Islet precursor cell (in vitro differentiated cells): ENCODE measurements around the gene ADRA2C.
"Not testable (repeated sequence)": the region's sequence is repeated elsewhere in the genome, so short reads cannot be mapped to it uniquely, and the experiment has no call there.

Source experiments
- DNase-seq: peaks from one replicate; pipeline ENCODE4 v3.0.0-alpha.2; 2018

ADRA2C gene

DNA sequence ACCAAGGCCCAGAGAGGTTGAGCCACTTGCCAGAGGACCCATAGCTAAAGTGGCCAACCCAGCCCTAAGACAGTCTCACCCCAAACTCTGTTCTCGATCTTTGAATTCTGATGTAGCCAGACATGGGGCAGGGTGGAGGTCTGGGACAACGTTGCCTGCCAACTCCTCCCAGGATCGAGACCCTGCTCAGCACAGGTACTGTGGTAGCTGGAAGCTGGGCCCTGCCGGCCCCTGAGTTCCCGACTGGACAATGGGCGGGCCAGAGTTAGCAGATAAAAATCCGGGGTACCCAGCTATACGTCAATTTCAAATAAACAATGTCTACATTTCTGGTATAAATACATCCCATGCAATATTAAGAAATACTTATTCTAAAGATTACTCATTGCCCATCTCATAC, 35.3 kb downstream of the ADRA2C start:
- no peak for DNase-seq

DNA sequence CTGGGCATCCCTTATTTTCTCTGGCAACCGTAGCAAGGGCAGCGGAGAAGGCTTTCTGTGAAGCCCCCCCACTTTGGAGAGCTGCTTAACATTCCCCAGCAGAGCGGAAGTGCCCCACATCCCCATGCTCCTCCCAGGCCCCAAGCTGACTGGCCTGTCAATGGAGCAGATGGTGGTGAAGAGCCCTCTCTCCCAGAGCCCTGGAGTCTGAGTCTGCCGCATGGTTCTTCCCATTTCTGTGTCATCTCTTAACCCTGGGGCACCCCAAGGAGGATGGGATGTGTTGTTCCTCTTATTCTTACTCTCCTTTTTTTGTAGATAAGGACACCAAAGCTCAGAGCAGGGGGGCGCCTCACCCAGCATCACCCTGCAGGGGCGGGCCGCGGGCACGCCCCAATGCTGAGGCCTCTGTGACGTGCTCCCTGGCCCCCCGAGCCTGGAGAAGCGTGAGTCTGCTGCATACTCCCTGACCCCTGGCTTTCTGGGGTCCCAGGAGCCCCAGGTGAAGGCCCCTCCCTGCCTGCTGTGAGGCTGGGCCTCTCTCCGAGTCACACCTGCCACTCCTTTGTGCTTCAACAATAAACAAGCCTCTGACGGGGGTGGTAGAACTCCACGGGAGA, 35.9 kb downstream of the ADRA2C start:
- DNase-seq, result no peak

DNA sequence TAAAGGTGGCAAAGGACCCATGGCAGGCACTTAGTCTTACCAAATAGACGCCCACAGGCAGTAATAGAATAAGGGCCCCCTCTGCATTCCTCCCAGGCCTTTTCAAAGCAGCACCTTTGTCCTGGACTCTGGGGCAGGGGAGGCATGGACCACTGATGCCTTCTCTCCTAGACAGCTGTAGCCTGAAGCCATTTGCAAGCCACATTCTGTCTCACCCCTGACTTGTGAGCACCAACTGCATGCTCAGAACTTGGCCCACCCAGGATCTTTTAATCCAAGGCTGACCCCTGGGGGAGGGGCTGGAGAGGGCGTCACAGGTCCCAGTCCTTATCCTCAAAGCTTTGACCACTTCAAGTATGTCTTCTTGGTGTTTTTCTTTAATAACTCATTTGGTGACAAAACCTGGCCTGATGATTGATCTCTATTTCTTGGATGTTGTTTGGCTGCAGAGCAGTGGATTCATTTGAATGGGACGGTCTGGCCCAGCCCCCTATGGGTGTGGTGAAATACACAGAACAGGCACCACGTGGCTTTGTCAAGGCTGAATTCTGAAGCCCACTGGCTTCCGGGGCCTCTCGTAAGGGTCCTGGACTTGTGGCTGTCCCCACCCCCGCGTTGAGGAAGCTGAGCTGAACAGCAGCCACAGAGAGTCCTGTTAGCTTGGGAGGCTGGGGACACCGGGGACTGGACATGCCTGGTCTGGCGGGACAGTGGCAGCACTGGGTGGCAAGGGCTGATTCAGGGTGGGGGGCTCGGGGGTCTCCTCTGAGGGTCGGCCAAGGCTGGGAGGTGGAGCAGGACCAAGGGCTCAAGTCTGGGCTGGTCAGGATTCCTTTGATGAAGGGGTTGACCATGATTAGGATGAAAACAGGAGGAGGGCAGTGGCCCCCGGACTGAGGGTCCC, 36.6 kb downstream of the ADRA2C start:
- DNase-seq, result no peak

DNA sequence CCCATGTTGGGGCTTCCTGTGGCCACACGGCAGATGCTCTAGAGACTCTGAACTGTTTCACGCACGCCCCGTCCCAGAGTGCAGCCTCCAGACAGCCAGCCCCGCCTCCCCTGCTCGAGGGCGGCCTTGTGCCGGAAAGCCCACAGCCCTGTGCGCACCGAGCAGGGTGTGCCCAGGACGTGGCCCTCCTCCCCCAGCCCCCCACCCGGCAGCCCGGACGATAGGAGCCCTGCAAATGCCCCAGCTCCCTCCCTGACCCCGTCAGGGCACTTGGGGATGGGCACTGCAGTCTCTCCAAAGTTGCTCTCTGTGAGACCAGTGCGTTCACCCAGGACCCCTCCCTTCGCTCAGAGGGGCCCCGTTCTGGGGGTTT, 37.3 kb downstream of the ADRA2C start:
- DNase-seq, result no peak

DNA sequence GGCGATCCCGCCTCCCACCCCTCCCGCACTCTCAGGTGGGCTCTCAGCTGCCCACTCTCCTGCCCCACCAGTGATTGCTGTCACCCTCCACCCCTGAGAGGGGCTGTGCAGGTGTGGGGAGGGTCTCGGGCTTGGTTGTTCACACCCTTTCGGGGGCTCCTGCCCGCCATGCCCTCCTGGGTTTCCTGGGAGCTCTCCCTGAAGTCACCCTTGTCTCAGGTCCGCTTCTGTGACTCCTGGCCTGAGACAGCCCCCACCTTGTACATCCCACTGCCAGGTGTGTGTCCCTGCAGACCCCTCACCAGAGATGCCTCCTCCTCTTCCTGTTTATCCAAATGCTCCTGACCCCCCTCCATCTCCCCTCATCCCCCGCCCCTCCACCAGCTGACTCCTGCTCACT, 37.8 kb downstream of the ADRA2C start:
- DNase-seq, result no peak

DNA sequence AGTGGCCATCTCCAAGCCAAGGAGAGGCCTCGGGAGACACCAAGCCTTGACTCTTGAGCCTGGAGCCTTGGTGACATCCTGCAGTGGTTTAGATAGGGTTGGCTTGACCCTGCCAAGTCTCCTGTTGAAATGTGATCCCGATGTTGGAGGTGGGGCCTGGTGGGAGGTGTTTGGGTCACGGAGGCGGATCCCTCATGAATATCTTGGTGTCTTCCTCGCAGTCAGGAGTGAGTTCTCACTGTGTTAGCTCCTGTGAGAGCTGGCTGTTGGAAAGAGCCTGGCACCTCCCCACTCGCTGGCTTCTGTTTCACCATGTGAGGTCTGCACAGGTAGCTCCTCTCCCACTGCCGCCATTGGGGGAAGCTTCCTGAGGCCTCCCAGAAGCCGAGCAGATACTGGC, 38.8 kb downstream of the ADRA2C start:
- DNase-seq, result no peak

DNA sequence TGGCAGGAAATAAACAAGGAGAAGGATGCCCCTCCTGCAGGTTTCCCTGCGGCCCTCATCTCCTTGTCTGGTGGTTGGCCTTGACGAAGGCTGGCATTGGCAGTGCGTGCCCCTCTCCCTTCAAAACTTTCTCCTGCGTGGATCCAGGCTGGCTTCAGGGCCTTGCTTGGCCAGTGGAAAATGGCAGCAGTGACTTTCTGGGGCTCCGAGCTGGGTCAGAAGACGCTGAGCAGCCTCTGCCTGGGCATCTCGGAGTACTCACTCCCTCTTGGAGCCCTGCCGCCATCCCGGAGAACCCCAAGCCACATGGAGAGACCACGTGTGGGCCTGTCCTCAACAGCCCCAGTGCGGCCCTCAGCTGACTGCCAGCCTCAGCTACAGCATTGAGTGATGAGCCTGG, 39.5 kb downstream of the ADRA2C start:
- no peak for DNase-seq

DNA sequence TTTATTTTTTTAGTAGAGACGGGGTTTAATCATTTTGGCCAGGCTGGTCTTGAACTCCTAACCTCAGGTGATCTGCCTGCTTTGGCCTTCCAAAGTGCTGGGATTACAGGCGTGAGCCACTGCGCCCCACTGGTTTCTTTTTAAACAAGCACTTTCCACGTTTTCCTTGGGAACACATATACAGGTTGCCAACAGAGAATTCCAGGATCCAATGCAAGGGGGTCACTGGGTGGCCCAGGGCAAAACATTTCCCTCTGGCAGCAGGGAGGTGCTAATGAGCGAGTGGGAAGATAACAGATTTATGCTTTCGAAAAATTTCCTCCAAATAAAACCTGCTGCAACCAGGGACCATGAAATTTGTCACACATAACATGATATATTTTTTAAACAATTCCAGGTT, 41.1 kb downstream of the ADRA2C start:
- DNase-seq, result no peak

DNA sequence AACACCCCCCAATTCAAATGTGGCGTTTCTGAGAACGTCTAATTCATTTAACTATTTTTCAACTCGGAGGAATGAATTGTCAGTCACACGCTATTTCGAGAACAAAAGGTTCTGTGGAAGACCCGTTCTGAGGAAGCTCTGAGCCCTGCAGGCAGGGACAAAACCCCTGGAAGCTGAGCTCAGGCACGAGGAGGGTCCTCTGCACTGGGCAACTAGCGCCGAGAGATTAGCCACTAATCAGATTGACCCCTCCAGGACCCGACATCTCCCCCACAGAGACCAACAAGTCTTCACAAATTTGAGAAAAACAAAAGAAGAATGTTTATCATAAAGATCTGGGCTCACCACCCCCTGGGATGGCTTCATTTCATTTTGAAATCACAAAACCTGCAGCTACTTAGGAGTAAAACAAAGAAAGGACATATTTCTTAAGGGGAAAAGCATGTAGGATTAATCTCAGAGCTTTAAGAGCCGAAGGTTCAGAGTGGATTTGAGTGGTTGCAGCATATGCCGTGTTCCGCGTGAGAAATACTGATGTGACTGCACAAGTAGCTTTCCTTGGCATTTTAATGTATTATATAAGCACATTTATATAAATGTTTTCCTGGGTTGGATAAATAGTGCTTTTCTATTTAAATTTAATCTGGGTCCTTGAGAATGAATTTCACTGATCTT, 41.8 kb downstream of the ADRA2C start:
- DNase-seq, result no peak

DNA sequence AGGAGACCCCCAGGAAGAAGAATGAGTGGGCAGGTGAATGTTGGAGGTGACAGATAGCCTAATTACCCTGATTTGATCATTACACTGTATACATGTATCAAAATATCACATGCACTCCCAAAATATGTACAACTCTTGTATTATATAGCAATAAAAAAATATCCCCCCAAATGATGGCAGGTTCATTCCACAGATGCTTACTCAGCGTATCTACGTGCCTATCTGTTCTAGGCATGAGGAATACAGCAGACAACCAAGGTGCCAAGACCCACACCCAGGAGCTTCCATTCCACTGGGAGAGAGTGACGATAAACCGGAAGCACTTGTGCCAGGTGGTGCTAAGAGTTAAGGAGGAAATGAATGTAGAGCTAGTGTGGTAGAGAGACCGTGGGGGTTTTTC, 42.4 kb downstream of the ADRA2C start:
- DNase-seq, result no peak

DNA sequence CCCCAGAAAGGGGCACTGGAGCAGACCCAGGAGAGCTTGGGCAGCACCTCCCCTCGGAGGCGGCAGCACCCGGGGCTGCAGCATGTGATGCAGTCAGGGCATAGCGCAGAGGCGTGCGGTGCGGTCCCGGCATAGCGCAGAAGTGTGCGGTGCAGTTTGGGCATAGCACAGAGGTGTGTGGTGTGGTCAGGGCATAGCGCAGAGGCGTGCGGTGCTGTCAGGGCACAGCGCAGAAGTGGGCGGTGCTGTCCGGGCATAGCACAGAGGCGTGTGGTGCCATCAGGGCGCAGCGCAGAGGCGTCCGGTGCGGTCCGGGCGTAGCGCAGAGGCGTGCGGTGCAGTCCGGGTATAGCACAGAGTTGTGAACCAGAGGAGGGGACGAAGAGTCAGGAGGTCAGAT, 42.8 kb downstream of the ADRA2C start:
- no peak for DNase-seq

DNA sequence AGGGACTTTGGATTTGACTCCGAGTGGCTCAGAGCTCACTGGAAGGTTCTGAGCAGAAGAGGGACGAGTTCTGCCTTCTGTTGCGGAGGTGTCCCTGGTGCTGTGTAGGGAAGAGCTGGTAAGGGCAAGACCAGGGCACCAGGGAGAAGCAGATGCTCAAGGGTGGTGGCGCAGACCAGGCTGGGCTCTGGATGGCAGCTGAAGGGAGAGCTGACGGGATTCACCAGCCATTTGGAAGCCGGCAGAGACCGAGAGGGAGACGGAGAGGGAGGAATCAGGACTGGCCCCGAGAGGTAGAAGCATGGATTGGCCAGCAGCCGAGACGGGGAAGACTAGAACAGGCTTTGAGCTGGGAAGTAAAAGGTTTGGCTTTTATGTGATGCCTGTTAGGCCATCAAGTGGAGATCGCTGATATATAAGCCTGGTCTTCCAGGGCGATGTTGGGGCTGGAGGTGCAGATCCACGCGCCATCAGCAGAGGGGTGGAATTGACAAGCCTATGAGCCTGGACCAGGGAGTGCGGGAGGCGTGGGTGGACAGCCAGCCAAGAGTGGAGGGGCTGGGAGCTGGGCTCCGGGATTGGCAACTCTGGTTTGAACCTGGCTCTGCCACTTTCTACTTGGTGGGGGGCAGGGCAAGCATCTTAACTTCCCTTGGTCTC, 43.4 kb downstream of the ADRA2C start:
- no peak for DNase-seq

DNA sequence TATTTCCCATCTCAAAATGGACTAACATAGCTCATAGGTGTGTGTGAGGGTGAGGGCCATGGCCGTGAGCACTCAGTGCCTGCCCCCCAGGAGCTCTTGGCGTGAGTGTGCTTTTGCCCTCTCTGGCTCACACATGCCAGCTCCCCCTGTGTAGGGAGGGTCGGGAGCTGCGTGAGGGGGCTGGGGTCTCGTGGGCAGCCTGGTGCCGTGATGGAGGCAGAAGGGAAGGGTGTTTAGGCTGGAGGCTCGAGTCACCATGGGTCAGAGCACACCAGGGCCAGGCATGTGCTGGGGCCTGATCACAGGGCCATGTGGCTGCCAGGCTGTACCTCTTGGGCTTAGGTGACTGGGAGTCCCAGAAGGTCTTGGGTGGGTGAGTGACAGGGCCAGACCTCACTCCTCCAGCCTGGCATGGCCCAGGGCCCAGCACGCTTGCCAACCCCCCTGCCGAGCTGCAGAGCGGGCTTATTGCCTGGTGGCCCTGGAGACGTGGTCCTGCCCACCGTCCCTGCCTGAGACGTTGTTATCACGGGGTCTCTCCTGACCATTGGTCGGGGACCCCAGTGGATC, 44.0 kb downstream of the ADRA2C start:
- DNase-seq, result no peak

DNA sequence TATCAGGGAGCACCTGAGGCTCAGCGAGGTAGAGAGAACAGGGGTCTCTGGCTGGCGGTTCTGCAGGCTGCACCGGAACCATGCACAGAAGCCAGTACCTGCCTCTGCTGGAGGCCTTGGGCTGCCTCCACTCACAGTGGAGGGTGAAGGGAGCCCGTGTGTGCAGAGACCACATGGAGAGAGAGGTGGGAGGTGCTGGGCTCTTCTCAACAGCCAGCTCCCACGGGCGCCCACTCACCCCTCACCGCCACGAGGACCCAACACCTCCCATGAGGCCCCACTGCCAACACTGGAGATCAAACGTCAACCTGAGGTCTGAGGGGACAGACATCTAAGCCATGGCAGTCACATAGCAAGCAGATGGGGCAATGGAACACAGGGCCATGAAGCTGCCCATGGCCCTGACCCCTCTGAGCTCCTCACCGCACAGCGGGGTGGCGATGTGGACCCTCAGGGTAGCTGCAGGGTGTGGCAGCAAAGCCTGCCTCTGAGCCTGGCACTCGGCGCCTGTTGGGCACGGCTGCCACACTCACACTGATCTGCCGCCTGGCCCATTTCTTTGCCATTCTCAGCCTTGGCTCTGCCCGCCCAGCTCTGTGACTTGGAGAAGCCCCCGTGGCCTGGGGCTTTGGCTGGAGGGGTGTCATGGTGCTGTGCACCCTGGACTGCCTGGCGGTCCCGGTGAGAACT, 44.8 kb downstream of the ADRA2C start:
- no peak for DNase-seq

DNA sequence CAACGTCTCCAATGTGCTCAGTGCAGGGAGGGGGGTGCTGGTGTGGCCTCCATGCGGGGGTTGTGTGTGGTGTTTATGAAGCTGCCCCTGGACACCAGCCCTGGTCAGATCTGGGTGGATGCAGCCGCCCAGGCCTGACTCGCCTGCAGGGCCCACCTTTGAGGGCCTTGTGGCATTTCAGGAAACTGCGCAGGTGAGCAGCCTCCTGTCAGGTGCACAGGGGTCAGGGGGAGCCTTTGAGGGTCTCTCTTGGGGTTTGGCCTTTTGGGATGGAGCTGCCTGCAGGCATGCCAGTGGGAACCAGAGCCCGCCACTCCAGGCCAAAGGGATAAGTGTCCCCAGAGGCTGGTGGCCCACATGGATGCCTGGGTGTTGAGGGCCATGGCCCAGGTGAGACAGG, 45.4 kb downstream of the ADRA2C start:
- no peak for DNase-seq

DNA sequence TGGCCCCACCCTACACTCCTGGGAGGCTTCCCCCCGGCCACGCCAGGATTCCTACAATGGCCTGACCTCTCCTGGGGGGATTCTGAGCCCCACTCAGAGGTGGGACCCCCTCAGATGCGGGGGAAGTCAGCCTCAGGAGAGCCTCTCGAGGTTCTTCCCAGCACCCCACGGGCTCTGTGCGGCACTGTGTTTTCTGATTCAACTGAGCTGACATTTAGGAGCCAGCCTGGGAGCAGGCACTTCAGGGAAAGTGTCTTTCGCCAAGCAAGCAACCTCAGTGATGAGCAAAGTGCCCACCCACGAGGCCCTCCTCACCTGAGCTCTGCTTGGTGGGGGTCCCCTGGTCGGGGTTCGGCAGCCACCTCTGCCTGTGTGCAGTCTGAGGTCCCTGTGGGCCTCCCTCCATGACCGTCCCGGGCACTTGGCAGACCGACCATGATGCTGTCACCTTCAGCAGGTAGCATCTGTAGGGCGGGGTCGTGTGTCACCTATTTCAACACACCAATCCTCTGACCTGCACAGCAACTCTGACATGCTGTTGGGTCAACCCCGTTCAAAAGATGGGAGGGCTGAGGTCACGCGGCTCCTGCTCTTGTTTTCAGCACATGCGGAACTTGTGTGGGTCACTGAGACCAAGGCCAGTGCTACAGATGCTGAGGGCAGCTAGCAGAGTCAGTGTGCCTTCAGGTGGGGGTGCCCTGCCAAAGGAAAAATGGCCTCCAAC, 46.2 kb downstream of the ADRA2C start:
- no peak for DNase-seq

DNA sequence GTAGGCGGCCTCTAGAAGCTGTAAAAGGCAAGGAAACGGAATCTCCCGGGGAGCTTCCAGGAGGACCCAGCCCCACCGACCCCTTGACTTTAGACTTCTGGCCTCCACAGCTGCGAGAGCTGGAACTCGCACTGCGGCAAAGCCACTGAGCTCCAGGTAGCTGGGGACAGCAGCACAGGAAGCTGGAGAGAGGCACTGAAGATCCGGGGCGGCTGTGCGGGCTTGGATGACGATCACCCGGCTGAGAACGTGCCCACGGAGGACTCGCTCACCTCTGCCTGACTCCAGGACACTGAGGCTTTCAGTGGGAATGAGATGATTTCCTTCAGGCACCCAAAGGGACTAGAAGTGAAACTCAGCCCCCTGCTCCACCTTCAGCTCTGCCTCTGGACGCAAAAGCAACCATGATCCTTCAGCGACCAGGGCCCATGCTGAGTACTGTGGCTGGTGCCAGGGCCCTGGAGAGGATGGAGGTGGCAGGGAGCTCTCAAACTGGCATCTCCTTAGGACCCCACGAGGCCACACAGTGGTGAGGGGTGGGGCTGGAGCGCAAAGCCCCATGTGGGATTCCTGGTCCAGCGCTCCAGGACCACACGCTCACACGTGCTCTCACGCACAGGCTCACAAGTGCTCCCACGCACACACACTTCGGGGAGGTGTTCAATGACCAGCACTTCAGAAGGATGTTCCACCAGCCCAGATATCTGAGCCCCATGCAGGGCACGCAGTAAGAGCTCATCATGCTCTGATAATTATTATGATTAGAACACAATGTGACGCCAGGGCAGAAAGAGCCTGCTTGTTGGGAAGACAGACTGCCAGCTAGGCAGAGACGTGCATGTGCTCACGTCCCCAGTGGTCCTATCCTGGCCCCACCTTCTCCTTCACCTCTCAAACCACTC, 47.2 kb downstream of the ADRA2C start:
- no peak for DNase-seq

DNA sequence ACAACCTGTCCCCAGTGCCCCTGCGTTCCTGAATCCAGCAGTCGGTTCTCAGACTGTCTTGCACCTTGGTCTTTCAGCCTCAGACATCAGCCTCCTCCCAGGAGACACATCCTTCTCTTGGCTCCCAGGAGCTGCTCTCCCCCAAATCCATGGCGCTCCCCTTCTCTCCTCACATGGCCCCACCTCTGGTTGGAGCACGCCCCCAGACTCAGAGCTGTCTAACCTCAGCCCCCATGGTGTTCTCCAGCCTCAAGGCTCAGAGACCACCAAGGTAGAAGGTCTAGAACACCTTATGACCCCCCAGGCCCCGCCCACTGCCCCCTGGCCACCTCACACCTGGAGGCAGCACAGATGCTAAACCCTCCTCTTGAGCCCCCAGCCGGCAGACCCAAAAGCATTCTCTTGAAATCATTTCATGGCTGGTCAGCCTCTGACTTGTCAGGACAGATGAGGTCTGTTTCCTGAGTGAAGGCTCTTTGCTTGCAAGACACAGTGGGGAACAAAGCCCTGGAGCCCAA, 47.9 kb downstream of the ADRA2C start:
- no peak for DNase-seq

DNA sequence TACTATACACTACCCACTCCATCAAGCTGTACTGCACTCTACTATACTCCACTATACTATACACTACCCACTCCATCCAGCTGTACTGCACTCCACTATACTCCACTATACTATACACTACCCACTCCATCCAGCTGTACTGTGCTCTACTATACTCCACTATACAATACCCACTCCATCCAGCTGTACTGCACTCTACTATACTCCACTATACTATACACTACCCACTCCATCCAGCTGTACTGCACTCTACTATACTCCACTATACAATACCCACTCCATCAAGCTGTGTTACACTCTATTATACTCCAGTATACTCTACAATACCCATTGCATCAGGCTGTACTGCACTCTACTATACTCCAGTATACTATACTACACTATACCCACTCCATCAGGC, 48.7 kb downstream of the ADRA2C start:
- not testable (repeated sequence) for DNase-seq

DNA sequence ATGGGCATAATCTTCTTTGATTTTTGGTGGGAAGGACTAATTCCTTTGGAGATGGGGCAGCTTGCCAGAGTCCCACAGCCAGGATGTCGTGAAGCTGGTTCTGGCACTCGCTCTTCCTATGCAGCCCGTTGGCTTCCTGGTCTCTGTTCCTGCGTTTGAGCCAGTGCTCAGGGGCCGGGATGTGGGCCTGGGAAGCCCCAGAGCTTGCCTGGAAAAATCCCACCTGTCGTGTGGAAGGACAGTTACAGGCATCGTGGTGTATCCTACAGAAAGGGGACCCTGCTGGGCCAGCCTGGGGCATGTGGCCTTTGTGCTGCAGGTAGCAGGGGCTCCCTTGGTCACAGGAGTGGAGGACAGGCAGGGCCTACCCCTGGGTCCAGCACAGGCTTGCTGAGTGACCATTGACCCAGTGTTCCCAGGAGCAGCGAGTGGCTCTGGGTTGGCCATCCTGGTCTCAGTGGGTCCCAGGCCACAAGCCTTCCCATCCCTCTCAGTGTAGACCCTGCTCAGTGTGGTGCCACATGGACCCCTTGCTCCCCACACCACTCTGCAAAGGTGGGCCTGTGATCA, 50.2 kb downstream of the ADRA2C start:
- no peak for DNase-seq
